HepG2 (cell line): ENCODE results near the gene FSCN2. TPM values are rescaled to one million over a fixed set of nuclear protein-coding genes. Genes with fewer than 3 reads are reported as not detected.
A peak's percentile ranks its signal among the peaks of the same experiment; 100 is the strongest.

Source experiments
- ATF1 ChIP-seq: IDR thresholded peaks from 2 replicates; pipeline ENCODE4 v1.6.1; 2016; ENCODE audit warnings: mild to moderate bottlenecking, control low read depth
- CBX2 ChIP-seq, 2 experiments: fragments of 200-600 bp in 1 of 2; sonication (generic); formaldehyde crosslinking in 1 of 2; IDR thresholded peaks; 2 replicates each; pipeline versions ENCODE4 v1.7.0 to v1.8.1; 2018 to 2022; ENCODE audit warnings: low read depth in 2 of 2, low read length in 1 of 2, mild to moderate bottlenecking in 1 of 2, missing genetic modification reagents in 1 of 2
- HDAC1 ChIP-seq: sonication (generic); formaldehyde crosslinking; IDR thresholded peaks from 2 replicates; pipeline ENCODE4 v1.5.1; 2020; ENCODE audit warnings: mild to moderate bottlenecking, missing genetic modification reagents
- HIVEP1 ChIP-seq: sonication (generic); formaldehyde crosslinking; IDR thresholded peaks from 2 replicates; pipeline ENCODE4 v1.4.0; 2020; ENCODE audit warnings: mild to moderate bottlenecking, missing genetic modification reagents
- IRX3 ChIP-seq: sonication (generic); formaldehyde crosslinking; IDR thresholded peaks from 2 replicates; pipeline ENCODE4 v1.8.1; 2023; ENCODE audit warnings: mild to moderate bottlenecking, low read depth, missing genetic modification reagents, borderline replicate concordance
- MAX ChIP-seq: IDR thresholded peaks from 2 replicates; pipeline ENCODE4 v1.6.1; 2012; ENCODE audit warnings: inconsistent platforms
- MEIS2 ChIP-seq: sonication (generic); formaldehyde crosslinking; IDR thresholded peaks from 2 replicates; pipeline ENCODE4 v1.9.0; 2021; ENCODE audit warnings: mild to moderate bottlenecking, missing genetic modification reagents
- MLLT10 ChIP-seq: sonication (generic); formaldehyde crosslinking; IDR thresholded peaks from 2 replicates; pipeline ENCODE4 v1.4.0; 2020; ENCODE audit warnings: missing genetic modification reagents
- PAX8 ChIP-seq: sonication (generic); formaldehyde crosslinking; IDR thresholded peaks from 2 replicates; pipeline ENCODE4 v1.8.0; 2022; ENCODE audit warnings: mild to moderate bottlenecking, missing genetic modification reagents, borderline replicate concordance
- TFAP4 ChIP-seq: sonication (generic); IDR thresholded peaks from 2 replicates; pipeline ENCODE4 v1.6.1; 2016; ENCODE audit warnings: low read depth, borderline replicate concordance
- ZMYM2 ChIP-seq: sonication (generic); formaldehyde crosslinking; IDR thresholded peaks from 2 replicates; pipeline ENCODE4 v1.8.0; 2022; ENCODE audit warnings: mild to moderate bottlenecking, missing genetic modification reagents
- ZNF235 ChIP-seq: sonication (generic); formaldehyde crosslinking; IDR thresholded peaks from 2 replicates; pipeline ENCODE4 v1.8.1; 2023; ENCODE audit warnings: mild to moderate bottlenecking, missing genetic modification reagents, borderline replicate concordance
- ZNF337 ChIP-seq: sonication (generic); formaldehyde crosslinking; IDR thresholded peaks from 2 replicates; pipeline ENCODE4 v1.5.1; 2020; ENCODE audit warnings: missing genetic modification reagents, low read depth, mild to moderate bottlenecking, borderline replicate concordance
- ZNF460 ChIP-seq: sonication (generic); formaldehyde crosslinking; IDR thresholded peaks from 2 replicates; pipeline ENCODE4 v1.5.1; 2020; ENCODE audit warnings: missing genetic modification reagents, mild to moderate bottlenecking, borderline replicate concordance
- ZNF772 ChIP-seq: sonication (generic); formaldehyde crosslinking; IDR thresholded peaks from 2 replicates; pipeline ENCODE4 v1.5.0; 2020; ENCODE audit warnings: mild to moderate bottlenecking, missing genetic modification reagents
- ZNF878 ChIP-seq: sonication (generic); formaldehyde crosslinking; IDR thresholded peaks from 2 replicates; pipeline ENCODE4 v1.8.1; 2023; ENCODE audit warnings: mild to moderate bottlenecking, missing genetic modification reagents, moderate library complexity
- ZNF891 ChIP-seq: sonication (generic); formaldehyde crosslinking; IDR thresholded peaks from 2 replicates; pipeline ENCODE4 v1.5.0; 2020; ENCODE audit warnings: mild to moderate bottlenecking, missing genetic modification reagents
- polyA plus RNA-seq, 8 experiments: library from polyadenylated mRNA; depleted of rRNA in 3 of 8; stranded (reverse) in 7 of 8; unstranded in 1 of 8; fragments of >200 nt; fragmentation: Illumina TruSeq in 4 of 8; extraction: Trizol in 4 of 8; gene quantifications; 2 replicates each; pipeline versions ENCODE4 v1.2.1 to v1.2.3, GENCODE V29; 2011 to 2016; ENCODE audit warnings: low read depth in 4 of 8, missing spikeins in 1 of 8, mixed read lengths in 1 of 8; ENCODE audit not compliant: insufficient read depth in 1 of 8
- total RNA-seq, 5 experiments: library from RNA; depleted of rRNA; stranded (reverse); fragments of >200 nt; fragmentation: Illumina TruSeq; extraction: Trizol; gene quantifications; 2 replicates each; pipeline ENCODE4 v1.2.3, GENCODE V29; 2016; ENCODE audit warnings: low read depth in 1 of 5
- TF ChIP-seq, protein P1 (sequence below): sonication (generic); formaldehyde crosslinking; IDR thresholded peaks from 2 replicates; pipeline ENCODE4 v1.9.0; 2021; ENCODE audit warnings: missing genetic modification reagents, mild to moderate bottlenecking, borderline replicate concordance
- TF ChIP-seq, protein P2 (sequence below): sonication (generic); formaldehyde crosslinking; IDR thresholded peaks from 2 replicates; pipeline ENCODE4 v1.5.1; 2020; ENCODE audit warnings: mild to moderate bottlenecking, missing genetic modification reagents, moderate library complexity

The FSCN2 gene
- total and polyA plus RNA-seq, 2 of the 13 experiments (the other 11 are each of a cell fraction or from before 2014, with no cell fraction given) = 0.09 TPM; not detected in 1

DNA sequence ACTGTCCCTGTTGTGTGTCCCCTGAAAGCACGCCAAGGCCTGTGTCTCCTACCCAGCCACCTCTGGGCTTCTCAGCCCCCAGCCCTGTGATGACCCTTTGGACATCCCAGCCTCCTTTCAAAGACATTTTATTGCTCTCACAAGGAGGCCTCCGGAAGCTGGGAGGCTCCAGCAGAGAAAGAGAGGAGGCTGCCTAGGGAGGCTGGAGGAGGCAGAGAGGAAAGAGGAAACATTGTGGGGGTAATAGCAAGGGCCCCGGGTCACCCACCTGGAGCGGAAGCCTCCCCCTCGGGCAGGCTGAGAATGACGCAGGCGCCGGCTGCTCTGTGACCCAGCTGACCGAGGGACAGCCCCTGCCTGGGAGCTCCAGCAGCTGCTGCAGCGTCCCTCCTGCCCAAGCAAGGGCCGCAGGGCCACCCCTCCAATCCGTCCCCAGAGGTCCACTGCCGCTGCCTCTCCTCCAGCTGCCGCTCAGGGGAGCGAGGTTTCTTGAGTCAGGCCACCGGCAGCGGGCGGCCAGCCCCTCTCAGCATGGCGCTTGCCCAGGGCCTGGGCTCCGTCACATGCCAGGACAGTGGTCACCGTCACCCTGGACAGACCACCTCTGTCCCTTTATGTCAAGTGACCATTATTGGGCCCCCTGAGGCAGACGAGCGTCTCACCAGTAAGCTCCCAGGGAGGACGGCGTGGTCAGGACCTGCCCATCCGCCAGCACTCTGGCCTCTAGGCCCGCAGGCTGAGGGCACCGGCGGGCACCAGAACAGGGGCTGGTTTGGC, 44.9 kb upstream of the FSCN2 start (continued):
- TF ChIP-seq ZNF337 (CRISPR knock-in tag) = no peak
- no peak; the same call in 1 of the 2 replicates for TF ChIP-seq ZNF460
- TF ChIP-seq ZNF772 (CRISPR knock-in tag) = no peak
- peak; percentile 28; the same call in 1 of the 2 replicates for TF ChIP-seq MAX
- TF ChIP-seq, protein P1, sequence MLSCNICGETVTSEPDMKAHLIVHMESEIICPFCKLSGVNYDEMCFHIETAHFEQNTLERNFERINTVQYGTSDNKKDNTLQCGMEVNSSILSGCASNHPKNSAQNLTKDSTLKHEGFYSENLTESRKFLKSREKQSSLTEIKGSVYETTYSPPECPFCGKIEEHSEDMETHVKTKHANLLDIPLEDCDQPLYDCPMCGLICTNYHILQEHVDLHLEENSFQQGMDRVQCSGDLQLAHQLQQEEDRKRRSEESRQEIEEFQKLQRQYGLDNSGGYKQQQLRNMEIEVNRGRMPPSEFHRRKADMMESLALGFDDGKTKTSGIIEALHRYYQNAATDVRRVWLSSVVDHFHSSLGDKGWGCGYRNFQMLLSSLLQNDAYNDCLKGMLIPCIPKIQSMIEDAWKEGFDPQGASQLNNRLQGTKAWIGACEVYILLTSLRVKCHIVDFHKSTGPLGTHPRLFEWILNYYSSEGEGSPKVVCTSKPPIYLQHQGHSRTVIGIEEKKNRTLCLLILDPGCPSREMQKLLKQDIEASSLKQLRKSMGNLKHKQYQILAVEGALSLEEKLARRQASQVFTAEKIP = no peak
- no peak for TF ChIP-seq MLLT10 (CRISPR knock-in tag)
- no peak for TF ChIP-seq ZNF878 (CRISPR knock-in tag)
- no peak for TF ChIP-seq MEIS2 (CRISPR knock-in tag)
- peak; percentile 81; the same call in 1 of the 2 replicates for TF ChIP-seq TFAP4
- 0 out of 2 replicates have a peak, but pooled peaks have one; percentile 18 for TF ChIP-seq HIVEP1
- no peak for TF ChIP-seq ATF1 (CRISPR knock-in tag)
- TF ChIP-seq PAX8 (CRISPR knock-in tag) = no peak
- TF ChIP-seq CBX2 (IDR thresholded peaks at IDR 0.05; ENCODE audit: low read depth, low read length) = no peak
- no peak for TF ChIP-seq CBX2 (CRISPR knock-in tag; IDR thresholded peaks at IDR 0.05; ENCODE audit: low read depth)
- TF ChIP-seq IRX3 (CRISPR knock-in tag) = no peak
- 0 out of 2 replicates have a peak, but pooled peaks have one; percentile 22 for TF ChIP-seq ZNF235 (CRISPR knock-in tag)
- TF ChIP-seq ZMYM2 (CRISPR knock-in tag) = no peak
- TF ChIP-seq ZNF891 (CRISPR knock-in tag) = no peak
- 0 out of 2 replicates have a peak, but pooled peaks have one; percentile 23 for TF ChIP-seq HDAC1 (CRISPR knock-in tag)
- TF ChIP-seq, protein P2, sequence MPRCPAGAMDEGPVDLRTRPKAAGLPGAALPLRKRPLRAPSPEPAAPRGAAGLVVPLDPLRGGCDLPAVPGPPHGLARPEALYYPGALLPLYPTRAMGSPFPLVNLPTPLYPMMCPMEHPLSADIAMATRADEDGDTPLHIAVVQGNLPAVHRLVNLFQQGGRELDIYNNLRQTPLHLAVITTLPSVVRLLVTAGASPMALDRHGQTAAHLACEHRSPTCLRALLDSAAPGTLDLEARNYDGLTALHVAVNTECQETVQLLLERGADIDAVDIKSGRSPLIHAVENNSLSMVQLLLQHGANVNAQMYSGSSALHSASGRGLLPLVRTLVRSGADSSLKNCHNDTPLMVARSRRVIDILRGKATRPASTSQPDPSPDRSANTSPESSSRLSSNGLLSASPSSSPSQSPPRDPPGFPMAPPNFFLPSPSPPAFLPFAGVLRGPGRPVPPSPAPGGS (CRISPR knock-in tag) = no peak
